GM19193 (cell line): Measurements from ENCODE around the gene MCM7.

Experiments
- POLR2A ChIP-seq: IDR thresholded peaks from 4 replicates; pipeline ENCODE4 v1.6.1; 2011; ENCODE audit not compliant: insufficient read depth, insufficient read length; ENCODE audit errors: extremely low read depth

MCM7 gene

DNA sequence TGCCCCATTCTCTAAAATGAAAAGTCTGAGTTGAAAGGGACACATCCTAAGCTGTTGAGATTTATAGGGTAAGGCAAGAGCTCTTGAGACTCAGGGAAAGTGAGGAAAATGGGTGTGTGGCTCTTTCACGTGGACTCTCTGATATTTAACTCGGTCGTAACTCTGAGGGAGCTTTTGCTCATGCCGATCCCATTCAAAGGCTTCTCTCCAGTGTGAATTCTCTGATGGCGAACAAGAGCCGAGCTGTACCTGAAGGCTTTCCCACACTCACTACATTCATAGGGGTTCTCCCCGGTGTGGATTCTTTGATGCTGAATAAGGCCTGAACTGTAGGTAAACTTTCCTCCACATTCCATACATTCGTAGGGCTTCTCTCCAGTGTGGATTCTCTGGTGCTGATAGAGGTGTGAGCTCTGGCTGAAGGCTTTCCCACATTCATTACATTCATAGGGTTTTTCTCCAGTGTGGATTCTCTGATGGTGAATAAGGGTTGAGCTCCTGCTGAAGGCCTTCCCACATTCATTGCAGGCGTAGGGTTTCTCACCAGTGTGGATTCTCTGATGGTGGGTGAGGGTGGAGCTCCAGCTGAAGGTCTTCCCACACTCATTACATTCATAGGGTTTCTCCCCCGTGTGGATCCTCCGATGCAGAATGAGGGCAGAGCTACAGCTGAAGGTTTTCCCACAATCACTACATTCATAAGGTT, 30.0 kb downstream of the MCM7 start:
- no peak for TF ChIP-seq POLR2A

DNA sequence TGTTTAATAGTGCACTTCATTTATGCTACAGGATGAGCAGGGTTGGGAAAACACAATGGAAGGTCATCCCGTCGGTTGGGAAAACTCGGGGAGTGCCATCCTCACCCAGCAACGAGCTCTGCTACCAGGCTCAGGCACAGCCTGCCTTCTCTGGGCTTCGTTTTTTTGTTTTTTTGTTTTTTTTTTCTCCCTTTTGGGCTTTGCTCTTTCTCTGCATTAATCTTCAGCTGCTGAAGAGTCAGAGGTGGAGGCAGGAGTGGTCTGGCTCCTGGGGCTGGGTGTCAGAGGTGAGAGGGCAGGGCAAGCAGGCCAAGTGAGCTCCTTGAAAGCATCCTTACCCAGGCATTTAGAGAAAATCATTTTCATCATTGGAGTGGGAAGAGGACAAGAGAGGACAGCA, 31.2 kb downstream of the MCM7 start:
- TF ChIP-seq POLR2A: no peak

DNA sequence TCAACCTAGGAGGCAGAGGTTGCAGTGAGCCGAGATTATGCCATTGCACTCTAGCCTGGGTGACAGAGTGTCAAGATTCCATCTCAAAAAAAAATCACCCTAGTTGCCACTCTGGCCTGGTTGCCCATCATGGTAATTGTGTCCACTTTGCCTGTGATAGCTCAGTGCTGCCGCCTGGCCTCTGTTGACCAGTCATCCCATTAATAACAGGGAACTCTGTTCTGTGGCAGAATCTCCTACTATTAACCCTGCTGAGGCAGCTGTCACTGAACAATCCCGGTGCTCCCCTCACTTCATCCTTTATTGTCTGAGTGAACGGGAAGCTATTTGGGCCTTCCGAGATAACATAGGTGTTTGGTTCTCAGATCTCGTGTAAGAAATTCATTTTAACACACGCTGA, 34.2 kb downstream of the MCM7 start:
- TF ChIP-seq POLR2A: no peak

DNA sequence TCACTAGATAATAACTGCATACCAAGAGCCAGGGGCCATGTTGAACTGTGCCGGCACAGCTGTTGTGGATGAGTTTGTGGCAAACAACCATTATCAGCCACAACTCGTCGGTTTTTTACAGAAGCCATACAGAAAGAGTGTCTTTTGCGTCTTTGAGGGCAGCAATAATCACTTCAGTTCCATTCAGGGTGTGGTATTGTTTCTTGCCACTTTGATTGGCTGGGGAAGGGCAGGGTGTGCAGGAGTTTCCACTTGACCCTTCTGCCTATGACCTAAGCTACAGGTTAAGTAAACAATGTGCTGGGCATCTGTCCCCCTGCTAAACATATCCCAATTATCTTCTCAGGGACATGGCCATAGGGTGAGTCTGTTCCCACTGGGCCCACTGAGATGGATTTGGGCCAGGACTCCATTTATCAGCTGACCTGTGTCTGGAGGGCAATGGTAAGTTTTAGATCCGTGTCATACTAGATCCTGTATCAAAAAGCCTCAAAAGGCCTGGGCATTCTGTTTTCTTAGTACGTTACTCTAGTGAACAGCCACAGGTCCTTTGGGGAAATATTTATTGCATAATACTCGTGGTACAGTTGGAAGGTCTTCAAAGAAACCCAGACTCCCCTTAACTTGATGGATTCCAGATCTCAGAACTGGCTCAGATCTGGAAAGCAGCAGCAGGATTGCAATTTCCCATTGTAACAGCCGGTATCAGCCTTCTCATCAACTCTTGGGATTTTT, 35.6 kb downstream of the MCM7 start:
- TF ChIP-seq POLR2A: no peak

DNA sequence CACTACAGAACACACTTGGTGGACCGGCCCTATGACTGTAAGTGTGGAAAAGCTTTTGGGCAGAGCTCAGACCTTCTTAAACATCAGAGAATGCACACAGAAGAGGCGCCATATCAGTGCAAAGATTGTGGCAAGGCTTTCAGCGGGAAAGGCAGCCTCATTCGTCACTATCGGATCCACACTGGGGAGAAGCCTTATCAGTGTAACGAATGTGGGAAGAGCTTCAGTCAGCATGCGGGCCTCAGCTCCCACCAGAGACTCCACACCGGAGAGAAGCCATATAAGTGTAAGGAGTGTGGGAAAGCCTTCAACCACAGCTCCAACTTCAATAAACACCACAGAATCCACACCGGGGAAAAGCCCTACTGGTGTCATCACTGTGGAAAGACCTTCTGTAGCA, 37.0 kb downstream of the MCM7 start:
- TF ChIP-seq POLR2A: no peak

DNA sequence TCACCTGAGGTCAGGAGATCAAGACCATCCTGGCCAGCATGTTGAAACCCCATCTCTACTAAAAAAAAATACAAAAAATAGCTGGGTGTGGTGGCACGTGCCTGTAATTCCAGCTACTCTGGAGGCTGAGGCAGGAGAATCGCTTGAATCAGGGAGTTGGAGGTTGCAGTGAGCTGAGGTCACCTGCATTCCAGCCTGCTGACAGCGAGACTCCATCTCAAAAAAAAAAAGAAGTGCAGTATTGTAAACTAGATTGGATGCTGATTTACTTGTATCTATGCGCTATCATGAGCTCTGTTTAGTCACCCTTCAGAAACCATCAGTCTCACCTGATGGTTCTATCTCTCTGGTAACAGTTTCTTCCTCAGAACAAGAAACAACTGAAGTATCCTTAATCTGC, 37.8 kb downstream of the MCM7 start:
- no peak for TF ChIP-seq POLR2A

DNA sequence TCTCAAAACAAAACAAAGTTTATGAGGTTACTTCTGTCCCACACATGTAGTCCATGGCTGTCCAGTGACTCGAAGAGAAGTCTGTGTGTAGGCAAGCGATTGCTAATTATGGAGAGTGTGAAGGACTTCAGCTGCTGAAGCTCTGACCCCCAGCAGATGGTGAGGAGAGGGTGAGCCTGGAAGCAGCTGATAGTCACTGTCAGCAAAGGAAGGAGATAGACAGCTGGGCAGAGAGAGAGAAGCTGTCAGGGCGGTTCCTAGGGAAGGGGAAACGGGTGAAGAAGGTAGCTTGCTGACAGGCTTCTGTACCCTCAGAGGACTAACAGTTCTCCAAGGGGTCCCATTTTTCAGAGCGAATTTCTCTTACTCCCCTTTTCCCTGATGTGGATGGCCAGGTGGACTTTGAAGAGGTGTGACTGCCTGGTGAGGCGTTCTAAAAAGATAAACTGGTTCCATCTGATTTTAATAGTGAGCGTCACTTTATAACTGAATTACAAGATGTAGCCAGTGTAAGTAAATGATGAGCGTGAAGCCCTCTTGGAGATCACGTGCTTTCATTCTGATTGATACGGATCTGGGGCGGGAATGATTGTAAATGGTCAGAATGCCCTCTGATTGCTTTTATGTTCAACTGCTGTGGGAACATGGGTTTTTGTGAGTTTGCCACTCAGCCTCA, 39.5 kb downstream of the MCM7 start:
- TF ChIP-seq POLR2A: no peak

DNA sequence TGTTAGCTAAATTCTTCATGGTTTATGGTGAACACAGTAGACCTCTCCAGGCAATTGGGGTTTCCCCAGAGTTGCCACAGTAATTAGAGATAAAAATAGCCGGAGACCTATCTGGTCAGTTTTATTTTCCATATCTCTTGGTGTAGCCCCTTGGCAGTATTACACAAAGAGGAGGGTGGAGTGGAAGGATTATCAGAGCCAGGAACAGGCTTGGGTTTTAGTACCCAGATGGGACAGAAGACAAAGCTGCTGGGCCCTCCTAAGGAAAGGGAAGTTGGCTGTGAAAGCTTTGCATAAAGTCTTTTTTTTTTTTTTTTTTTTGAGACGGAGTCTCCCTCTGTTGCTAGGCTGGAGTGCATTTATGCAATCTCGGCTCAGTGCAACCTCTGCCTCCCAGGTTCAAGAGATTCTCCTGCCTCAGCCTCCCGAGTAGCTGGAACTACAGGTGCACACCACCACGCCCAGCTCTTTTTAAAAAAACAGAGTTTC, 41.9 kb downstream of the MCM7 start:
- TF ChIP-seq POLR2A: no peak

DNA sequence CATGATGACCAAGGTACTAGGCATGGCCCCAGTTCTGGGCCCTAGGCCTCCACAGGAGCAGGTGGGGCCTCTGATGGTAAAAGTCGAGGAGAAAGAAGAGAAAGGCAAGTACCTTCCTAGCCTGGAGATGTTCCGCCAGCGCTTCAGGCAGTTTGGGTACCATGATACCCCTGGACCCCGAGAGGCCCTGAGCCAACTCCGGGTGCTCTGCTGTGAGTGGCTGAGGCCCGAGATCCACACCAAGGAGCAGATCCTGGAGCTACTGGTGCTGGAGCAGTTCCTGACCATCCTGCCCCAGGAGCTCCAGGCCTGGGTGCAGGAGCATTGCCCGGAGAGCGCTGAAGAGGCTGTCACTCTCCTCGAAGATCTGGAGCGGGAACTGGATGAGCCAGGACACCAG, 44.2 kb downstream of the MCM7 start:
- TF ChIP-seq POLR2A: no peak

DNA sequence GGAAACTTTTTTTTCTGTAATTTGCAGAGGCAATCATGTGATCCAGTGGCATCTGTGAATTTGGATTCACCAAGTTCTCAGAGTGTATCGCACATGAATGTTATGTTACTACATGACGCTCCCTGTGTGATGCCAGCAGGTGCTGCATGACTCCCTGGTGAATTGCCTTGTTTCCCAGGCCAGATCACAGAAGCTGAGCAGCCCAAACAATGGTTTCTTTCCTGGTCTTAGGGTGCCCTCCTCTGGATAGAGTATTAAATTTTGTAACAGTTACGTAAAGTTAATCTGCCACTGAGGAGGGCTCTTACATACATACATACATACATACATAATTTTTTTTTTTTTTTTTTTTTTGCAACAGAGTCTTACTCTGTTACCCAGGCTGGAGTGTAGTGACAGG, 48.0 kb downstream of the MCM7 start:
- TF ChIP-seq POLR2A: no peak

DNA sequence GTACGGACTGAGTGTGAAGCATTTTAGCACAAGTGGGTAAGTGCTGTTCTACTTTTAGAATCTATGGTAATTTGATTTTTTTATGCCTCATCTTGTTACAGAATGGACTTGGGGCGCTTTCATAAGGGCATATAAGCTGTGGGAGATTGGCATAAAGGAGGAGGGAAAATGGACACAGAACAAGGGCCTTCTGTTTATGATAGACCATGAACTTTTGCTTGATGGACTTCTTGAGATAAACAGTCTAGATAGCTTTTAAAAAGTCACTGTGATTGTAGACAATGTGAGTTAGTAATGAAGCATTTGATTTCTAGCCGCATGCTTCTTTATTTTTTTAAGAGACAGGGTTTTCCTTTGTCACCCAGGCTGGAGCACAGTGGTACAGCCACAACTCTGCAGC, 49.6 kb downstream of the MCM7 start:
- TF ChIP-seq POLR2A: no peak

DNA sequence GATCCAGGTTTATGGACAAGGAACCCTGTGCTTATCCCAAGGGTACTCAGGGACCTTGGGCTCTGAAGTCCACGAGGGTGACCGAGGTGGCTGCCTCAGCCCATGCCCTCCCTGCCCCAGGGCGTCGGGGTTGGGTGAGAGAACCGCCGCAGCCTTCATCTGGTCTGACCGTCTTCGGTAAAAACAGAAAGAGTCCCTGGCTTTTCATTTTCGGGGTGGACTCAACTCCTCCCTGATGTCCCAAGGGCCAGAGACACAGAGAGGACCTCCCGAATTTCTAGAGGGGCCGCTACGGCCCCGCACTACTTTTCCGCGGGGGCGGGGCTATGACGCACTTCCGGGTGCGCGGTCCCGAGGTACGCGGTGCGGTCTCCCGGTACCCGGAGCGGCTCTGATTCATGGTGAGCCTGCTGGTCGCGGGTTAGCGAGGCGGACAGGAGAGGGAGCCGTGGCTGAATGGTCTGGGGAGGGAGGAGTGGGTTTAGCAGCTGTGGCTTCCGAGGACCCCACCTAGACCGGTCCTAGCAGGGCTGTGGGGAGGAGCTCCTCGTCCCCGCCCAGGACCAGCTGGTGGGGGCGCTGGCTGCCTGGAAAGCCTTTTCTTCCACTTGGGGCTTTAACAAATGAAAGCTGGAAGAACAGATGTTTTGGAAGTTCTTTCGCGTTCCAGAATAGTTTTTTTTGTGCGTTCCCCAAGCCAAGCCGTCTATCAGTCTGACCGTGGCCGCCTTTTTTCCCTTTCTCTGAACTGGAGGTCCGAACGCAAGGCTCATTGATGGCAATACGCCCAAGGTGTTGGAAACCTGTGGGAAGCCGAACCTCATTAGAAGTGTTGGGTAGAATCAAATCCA, 51.5 kb downstream of the MCM7 start, which contains the start of gene ZSCAN21:
Gene ZSCAN21, plus strand, starts transcription at position 334 of the 851 bp plus-strand sequence. CDS start 7,233 bp downstream, outside the sequence.
- peak; percentile 95 for TF ChIP-seq POLR2A

DNA sequence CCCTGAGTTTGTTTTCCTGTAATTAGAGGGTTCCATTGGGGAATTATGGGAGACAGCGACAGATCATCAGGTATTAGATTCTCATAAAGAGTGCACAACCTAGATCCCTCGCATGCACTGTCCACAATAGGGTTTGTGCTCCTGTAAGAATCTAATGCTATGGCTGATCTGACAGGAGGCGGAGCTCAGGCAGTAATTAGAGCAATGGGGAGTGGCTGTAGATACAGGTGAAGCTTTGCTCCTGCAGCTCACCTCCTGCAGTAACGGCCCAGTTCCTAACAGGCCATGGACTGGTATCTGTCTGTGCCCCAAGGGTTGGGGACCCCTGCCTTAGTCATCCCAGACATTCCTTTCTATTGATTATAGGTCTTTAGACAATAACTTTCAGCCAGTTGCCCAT, 52.5 kb downstream of the MCM7 start:
- no peak for TF ChIP-seq POLR2A

DNA sequence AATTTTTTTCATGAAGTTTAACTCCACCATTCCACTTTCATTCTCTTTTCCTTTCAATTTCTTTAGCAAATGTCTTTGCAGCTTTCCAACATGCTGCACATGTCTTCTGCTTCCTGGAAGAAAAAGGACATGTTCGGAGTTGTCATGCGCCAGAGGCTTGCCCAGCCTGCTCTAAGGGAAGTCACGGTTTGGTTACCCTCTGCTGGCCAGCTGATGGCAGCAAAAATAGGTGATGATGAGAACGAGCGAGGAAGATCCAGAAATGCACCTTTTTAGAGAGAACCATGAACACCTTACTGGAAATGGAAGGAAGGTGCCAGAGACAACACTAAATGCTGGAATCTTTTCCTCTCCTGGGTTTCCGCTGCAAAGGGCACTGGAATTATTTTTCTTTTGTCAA, 56.5 kb downstream of the MCM7 start:
- no peak for TF ChIP-seq POLR2A
